GM12891 (cell line): ENCODE results near the gene CNTFR.

Experiments used
- DNase-seq: peaks from one replicate; pipeline ENCODE4 v3.0.0; 2011; ENCODE audit warnings: low spot score; ENCODE audit not compliant: insufficient read length
- FAIRE-seq: peaks from 2 replicates; lab custom pipeline; 2011; peaks lifted over from hg19 to GRCh38; lab: Jason Lieb, UNC
- PAX5 ChIP-seq: IDR thresholded peaks from 2 replicates; pipeline ENCODE4 v1.6.1; 2011; ENCODE audit warnings: low read length, moderate library complexity, mild to moderate bottlenecking; ENCODE audit not compliant: insufficient read depth, severe bottlenecking
- POLR2A ChIP-seq: IDR thresholded peaks from 2 replicates; pipeline ENCODE4 v1.6.1; 2011; ENCODE audit warnings: low read depth, low read length, control low read depth
- POLR2AphosphoS5 ChIP-seq: IDR thresholded peaks from 2 replicates; pipeline ENCODE4 v1.6.1; 2011; ENCODE audit warnings: low read depth, low read length, control low read depth
- POU2F2 ChIP-seq: IDR thresholded peaks from 2 replicates; pipeline ENCODE4 v1.6.1; 2011; ENCODE audit warnings: low read depth, mild to moderate bottlenecking, control low read depth, low read length, moderate library complexity
- SPI1 ChIP-seq: IDR thresholded peaks from 2 replicates; pipeline ENCODE4 v1.6.1; 2011; ENCODE audit warnings: low read depth, low read length, control low read depth
- TAF1 ChIP-seq: IDR thresholded peaks from 2 replicates; pipeline ENCODE4 v1.6.1; 2011; ENCODE audit warnings: low read depth, low read length, control low read depth

The CNTFR gene

GRCh38 chr9:34521406-34522045, 68.0 kb downstream of the CNTFR start:
- FAIRE-seq = no peak
- no peak for DNase-seq
- no peak for TF ChIP-seq POLR2AphosphoS5
- TF ChIP-seq POU2F2 = no peak
- no peak for TF ChIP-seq SPI1
- no peak for TF ChIP-seq PAX5
- TF ChIP-seq TAF1 = no peak
- TF ChIP-seq POLR2A = no peak

DNA sequence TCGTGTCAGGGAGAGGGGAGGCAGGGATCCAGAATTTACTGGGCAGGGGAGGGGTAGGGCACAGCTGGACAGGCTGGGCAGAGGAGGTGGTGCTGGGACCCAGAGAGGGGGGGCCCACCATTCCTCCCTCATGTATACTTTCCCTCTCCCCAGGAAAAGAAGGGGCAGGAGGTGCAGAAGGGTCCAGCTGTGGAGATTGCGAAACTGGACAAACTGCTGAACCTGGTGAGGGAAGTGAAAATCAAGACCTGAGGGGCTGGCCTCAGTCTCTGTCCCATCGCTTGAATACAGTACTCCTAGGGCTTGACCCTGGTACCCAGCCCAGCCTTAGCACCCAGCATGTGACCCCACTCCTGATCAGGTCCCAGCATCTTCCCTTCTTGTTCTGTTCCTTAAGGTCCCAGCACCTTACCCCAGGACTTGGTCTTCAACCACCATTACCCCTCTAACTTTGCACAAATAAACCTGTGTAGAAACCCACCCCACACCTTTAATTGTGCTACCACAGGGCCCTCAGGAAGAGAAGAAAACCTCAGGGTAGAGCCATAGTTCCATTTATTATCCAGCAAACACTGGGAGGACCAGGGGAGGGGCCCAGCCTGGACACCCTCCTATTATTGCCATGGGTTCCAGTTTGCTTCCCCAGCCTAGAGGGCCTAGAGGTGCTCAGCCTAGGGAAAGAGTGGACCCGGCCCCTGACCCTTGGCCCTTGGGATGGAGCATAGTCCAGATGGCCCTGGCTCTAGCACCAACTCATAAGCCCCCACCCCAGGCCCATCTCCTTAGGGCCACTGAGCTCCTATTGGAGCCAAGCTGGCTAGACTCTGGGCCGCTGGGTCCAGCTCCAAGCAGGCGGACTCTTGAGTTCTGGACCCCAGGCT, 68.8 kb downstream of the CNTFR start:
- DNase-seq (no peak), FAIRE-seq (no peak)
- TF ChIP-seq POLR2A (no peak), PAX5 (no peak), POLR2AphosphoS5 (no peak), TAF1 (no peak), SPI1 (no peak), POU2F2 (no peak)

DNA sequence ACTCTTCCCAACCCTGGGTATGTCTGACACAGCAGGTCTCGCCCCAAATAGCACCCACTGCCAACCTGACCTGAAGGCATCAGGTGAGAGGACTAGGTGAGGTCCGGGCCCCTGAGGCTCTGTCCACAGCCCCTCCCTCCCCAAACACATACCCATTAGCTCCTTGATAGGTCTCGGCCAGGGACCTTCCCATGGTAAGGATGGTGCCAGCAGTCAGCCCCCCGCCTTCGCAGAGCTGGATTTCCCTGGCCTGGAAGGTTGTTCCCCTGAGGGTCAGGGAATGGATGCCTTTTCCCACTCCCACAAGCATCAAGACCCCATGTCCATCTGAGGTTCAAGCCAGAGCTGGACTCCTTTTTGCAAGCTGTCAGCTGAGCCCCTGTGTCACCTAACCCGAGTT, 69.4 kb downstream of the CNTFR start:
- DNase-seq = no peak
- TF ChIP-seq SPI1 (no peak), TAF1 (no peak), POLR2AphosphoS5 (no peak), POU2F2 (no peak), PAX5 (no peak), POLR2A (no peak)
- FAIRE-seq = no peak

GRCh38 chr9:34519321-34520020, 70.1 kb downstream of the CNTFR start:
- FAIRE-seq (no peak), DNase-seq (no peak)
- TF ChIP-seq PAX5 (no peak), POLR2A (no peak), SPI1 (no peak), TAF1 (no peak), POU2F2 (no peak), POLR2AphosphoS5 (no peak)

GRCh38 chr9:34518896-34519295, 70.6 kb downstream of the CNTFR start:
- no peak for DNase-seq
- TF ChIP-seq POLR2A = no peak
- no peak for TF ChIP-seq PAX5
- TF ChIP-seq SPI1 = peak; percentile 16; the same call in 1 of the 2 replicates
- TF ChIP-seq TAF1 = no peak
- TF ChIP-seq POLR2AphosphoS5 = no peak
- no peak for TF ChIP-seq POU2F2
- FAIRE-seq = no peak

GRCh38 chr9:34518110-34518616, 71.4 kb downstream of the CNTFR start:
- TF ChIP-seq TAF1 = no peak
- FAIRE-seq = no peak
- DNase-seq = no peak

GRCh38 chr9:34517185-34517584, 72.3 kb downstream of the CNTFR start:
- no peak for TF ChIP-seq TAF1
- no peak for TF ChIP-seq POLR2AphosphoS5
- TF ChIP-seq SPI1 = no peak
- no peak for TF ChIP-seq PAX5
- FAIRE-seq (no peak), DNase-seq (no peak)

GRCh38 chr9:34515959-34516358, 73.6 kb downstream of the CNTFR start:
- DNase-seq = no peak
- no peak for TF ChIP-seq SPI1
- TF ChIP-seq PAX5 = no peak
- no peak for TF ChIP-seq TAF1
- no peak for TF ChIP-seq POLR2AphosphoS5
- TF ChIP-seq POLR2A = no peak
- TF ChIP-seq POU2F2 = no peak
- FAIRE-seq = no peak

- DNase-seq (no peak), FAIRE-seq (no peak)
- TF ChIP-seq POLR2A (no peak), POU2F2 (no peak), SPI1 (no peak), PAX5 (no peak), POLR2AphosphoS5 (no peak), TAF1 (no peak)
These were observed 74.7 kb downstream of the CNTFR start for GRCh38 chr9:34514816-34515215.
